Measurements from ENCODE around the gene C19orf18.
A peak's percentile ranks its signal among the peaks of the same experiment; 100 is the strongest.
"Not testable (repeated sequence)": the region's sequence is repeated elsewhere in the genome, so short reads cannot be mapped to it uniquely, and the experiment has no call there.

The C19orf18 gene

GRCh38 chr19:57974434-57974833, at the start of gene C19orf18:
TSS of gene C19orf18 (minus strand) at chr19:57974534. CDS start at chr19:57974432, 102 bp downstream.
- no peak for DNase-seq

GRCh38 chr19:58022283-58022660, 47.9 kb upstream of the C19orf18 start:
- no peak for DNase-seq

- DNase-seq: peak; percentile 7 to 9
These were observed 47.4 kb upstream of the C19orf18 start for GRCh38 chr19:58021541-58022282.

GRCh38 chr19:58020129-58020528, 45.8 kb upstream of the C19orf18 start:
- no peak for DNase-seq

GRCh38 chr19:58014141-58014540, 39.8 kb upstream of the C19orf18 start:
- DNase-seq: no peak

- DNase-seq: no peak
These were observed 36.2 kb upstream of the C19orf18 start for GRCh38 chr19:58010507-58010906.

- peak; percentile 26 to 49 for DNase-seq
These were observed 35.5 kb upstream of the C19orf18 start for GRCh38 chr19:58009666-58010301.

GRCh38 chr19:58009301-58009665, 34.9 kb upstream of the C19orf18 start:
- DNase-seq: no peak

- not testable (repeated sequence) for DNase-seq
These were observed 34.5 kb upstream of the C19orf18 start for GRCh38 chr19:58008877-58009276.

GRCh38 chr19:58007285-58007684, 33.0 kb upstream of the C19orf18 start:
- no peak for DNase-seq

GRCh38 chr19:58003174-58003828, 29.0 kb upstream of the C19orf18 start:
- DNase-seq: no peak

GRCh38 chr19:58002384-58003173, 28.2 kb upstream of the C19orf18 start, which contains the start of gene ZNF606:
TSS of gene ZNF606 (minus strand) at chr19:58002820. CDS start at chr19:58001319, 1,501 bp downstream.
- peak; percentile 69 to 75 for DNase-seq

GRCh38 chr19:58001895-58002369, 27.6 kb upstream of the C19orf18 start:
- peak in 1 of 2 donors; percentile 4 for DNase-seq

- DNase-seq: no peak
These were observed 26.3 kb upstream of the C19orf18 start for GRCh38 chr19:58000677-58001076.

GRCh38 chr19:57992841-57993240, 18.5 kb upstream of the C19orf18 start:
- no peak for DNase-seq

GRCh38 chr19:57978586-57979289, 4.4 kb upstream of the C19orf18 start:
- no peak for DNase-seq

- no peak for DNase-seq
These were observed 9.6 kb downstream of the C19orf18 start for GRCh38 chr19:57964761-57965160.

- no peak for DNase-seq
These were observed 12.5 kb downstream of the C19orf18 start for GRCh38 chr19:57961785-57962184.

- no peak for DNase-seq
These were observed 19.3 kb downstream of the C19orf18 start for GRCh38 chr19:57954996-57955395.

GRCh38 chr19:57949702-57950101, 24.6 kb downstream of the C19orf18 start:
- DNase-seq: no peak

GRCh38 chr19:57949296-57949695, 25.0 kb downstream of the C19orf18 start:
- no peak for DNase-seq

Data from stimulated activated CD4-positive, alpha-beta T cell treated with anti-CD3 and anti-CD28 coated beads, Interleukin-2, amount 100 ng/mL, for 48 hours (primary cell).